GM19099 (cell line): ENCODE data around the gene ADGRB3.

ENCODE experiments used
- POLR2A ChIP-seq: IDR thresholded peaks from 3 replicates; pipeline ENCODE4 v1.6.1; 2011; ENCODE audit warnings: low read depth; ENCODE audit not compliant: insufficient read length; ENCODE audit errors: extremely low read depth

The ADGRB3 gene

GRCh38 chr6:69220375-69220774 lies 585.3 kb downstream of the ADGRB3 start:
- TF ChIP-seq POLR2A: no peak

GRCh38 chr6:69232008-69232407 lies 596.9 kb downstream of the ADGRB3 start:
- TF ChIP-seq POLR2A: no peak

- no peak for TF ChIP-seq POLR2A
Measured at GRCh38 chr6:69232496-69232895, 597.4 kb downstream of the ADGRB3 start.

- TF ChIP-seq POLR2A: no peak
Measured at GRCh38 chr6:69232911-69233448, 597.9 kb downstream of the ADGRB3 start.

DNA sequence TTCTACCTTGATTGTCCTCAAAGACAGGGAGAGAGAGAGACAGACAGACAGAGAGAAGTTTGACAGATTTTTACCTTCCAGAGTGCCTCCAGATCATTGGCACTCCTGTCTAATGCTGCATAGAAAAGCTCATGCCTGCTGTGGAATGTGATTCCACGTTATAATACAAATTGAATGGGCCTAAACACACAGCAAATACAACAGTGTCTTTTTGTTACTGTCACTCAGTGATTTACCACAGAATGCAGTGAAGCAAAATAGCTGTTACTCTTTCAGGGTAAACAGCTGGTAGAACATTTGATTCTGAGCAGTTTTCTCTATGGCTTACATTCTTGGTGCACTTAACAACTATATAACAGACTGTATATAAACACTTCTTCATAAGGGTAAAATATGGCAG lies 603.0 kb downstream of the ADGRB3 start:
- no peak for TF ChIP-seq POLR2A

DNA sequence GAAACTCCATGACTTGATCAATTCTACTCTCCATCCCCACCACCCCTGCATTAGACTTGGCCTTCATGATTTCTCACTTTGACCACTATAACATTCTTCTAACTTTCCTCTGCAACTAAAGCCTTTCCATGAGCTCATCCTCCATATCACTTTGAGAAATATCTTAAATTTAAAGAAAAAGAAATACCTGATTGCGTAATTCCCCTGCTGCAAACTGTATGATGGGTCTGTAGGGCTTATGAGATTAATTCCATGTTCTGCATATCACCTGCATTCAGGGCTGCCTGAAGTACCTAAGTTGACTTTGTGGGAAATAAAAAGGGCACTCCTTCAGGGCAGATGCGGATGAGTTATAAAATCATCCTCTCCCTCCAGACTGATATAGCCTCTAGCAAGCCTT lies 611.9 kb downstream of the ADGRB3 start:
- TF ChIP-seq POLR2A: no peak

DNA sequence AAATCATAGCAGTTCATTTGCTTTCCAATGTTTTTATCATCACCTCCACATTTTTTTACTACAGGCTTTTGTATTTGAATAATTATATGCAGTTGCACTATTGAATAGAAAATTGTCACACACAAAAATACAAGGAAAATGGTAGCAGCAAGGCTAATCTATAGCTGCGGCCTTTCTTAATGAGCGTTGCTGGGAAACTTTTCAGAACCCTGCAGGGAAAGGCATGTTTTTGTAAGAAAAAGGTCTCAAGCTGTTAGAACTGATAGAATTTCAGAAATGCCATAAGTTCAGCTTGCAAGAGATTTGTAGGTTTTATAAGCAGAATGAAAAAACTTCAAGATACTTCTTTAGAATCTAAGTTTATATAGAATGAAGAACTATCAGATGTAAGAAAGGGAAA lies 625.9 kb downstream of the ADGRB3 start:
- no peak for TF ChIP-seq POLR2A

- TF ChIP-seq POLR2A: no peak
Measured at GRCh38 chr6:69263297-69263696, 628.2 kb downstream of the ADGRB3 start.

- TF ChIP-seq POLR2A: no peak
Measured at GRCh38 chr6:69265090-69265489, 630.0 kb downstream of the ADGRB3 start.

DNA sequence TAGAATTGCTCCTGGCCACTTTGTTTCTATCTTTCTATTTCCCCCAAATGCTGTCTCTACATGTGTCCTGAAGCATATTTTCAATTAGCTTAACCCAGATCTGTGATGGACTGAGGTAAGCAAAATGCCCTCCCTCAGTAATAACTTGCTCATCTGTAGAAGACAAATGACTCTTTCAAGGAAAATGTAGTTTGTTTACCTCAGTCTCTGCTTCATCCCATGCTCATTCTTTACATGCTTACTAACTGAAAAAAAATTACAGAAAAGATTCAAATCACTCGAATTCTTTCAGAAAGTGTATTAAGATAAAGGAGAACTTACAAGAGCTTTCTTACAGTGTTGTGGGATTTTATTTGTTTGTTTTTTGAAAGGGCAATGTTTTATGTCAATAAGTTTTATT lies 630.6 kb downstream of the ADGRB3 start:
- TF ChIP-seq POLR2A: no peak

GRCh38 chr6:69276204-69276603 lies 641.1 kb downstream of the ADGRB3 start:
- no peak for TF ChIP-seq POLR2A

- no peak for TF ChIP-seq POLR2A
Measured at GRCh38 chr6:69279805-69280204, 644.7 kb downstream of the ADGRB3 start.

DNA sequence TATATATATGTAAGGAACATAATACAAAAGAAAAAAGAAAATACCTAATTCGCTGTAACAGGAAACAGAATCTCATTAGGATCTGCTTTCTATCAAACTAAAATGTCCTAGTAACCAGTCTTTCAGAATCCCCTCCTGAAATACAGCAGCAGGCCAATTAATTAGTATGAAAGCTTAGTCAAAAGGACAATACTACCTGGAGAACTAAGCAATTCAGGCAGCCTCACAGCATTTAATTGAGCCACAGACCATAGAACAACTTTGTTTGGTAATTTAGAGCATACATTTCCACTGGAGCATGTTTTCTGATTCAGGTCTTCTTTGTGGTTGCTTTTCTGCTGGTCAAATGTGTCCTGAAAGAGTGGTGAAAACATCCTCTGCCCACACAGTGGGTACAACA lies 645.8 kb downstream of the ADGRB3 start:
- TF ChIP-seq POLR2A: no peak

- TF ChIP-seq POLR2A: no peak
Measured at GRCh38 chr6:69284176-69284730, 649.2 kb downstream of the ADGRB3 start.

DNA sequence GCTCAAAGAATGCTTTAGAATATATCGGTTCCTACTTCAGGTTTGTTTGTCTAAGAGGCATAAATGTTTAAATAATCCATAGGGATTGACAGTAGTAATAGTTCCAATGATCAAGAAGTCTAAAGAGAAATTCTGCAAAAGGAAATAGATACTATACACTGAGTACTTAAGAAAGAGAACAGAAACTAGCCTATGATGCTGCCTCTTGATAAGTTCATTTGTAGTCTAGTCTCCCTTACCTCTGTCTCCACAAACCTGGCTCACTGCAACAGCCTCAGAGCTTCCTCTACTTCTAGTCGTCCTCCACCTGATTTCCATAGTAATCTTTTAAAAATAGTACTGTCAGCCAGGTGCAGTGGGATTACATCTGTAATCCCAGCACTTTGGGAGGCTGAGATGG lies 650.0 kb downstream of the ADGRB3 start:
- TF ChIP-seq POLR2A: no peak

DNA sequence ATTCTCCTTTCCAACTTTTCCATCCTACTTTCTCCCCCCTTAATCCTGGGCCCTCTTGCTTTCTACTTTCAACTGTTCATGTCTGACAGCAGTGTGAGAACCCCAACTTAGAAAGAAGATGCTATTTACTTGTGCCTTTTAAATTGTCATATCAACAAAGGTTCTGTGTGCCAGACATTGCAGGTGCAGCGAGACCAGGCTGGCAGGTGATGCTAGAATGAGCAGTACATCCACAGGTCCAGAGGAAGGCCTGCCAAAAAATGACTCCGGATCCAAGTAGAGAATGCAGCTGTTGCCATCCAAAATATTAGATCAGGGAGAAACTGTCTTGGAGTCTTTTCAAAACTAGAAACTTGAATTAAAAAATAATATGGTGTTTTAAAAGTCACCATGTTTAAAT lies 651.2 kb downstream of the ADGRB3 start:
- TF ChIP-seq POLR2A: no peak
